HG02973 (cell line): ENCODE results near the gene WTAP.
"Not testable (repeated sequence)": the region's sequence is repeated elsewhere in the genome, so short reads cannot be mapped to it uniquely, and the experiment has no call there.

Source experiments
- ATAC-seq: cut with Tn5 transposase; IDR thresholded peaks from one replicate; pipeline ENCODE4 v1.9.1; 2021; ENCODE audit warnings: moderate library complexity; ENCODE audit not compliant: unreplicated experiment

Gene WTAP

GRCh38 chr6:159726918-159727716 is at the start of gene WTAP:
Gene WTAP, plus strand, starts transcription at chr6:159727506. Its CDS starts 8,760 bp downstream, at chr6:159736266.
- peak; percentile 72 for ATAC-seq

GRCh38 chr6:159677506-159678165 is 49.7 kb upstream of the WTAP start:
- no peak for ATAC-seq

DNA sequence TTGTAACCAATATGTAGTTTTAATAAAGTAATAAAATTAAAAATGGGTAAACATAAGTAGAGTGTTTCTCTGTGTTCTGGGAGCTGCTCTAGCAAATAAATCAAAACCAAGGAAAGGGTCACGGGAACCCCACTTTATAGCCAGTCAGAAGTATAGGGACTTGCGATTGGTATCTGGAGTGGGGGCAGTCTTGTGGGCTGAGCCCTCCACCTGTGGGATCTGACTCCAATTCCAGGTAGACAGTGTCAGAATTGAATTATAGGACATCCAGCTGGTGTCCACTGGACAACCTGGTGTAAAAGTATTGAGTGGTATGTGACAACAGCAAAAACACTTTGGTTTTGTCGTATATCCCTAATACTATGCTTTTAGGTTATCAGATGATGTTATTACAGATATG is 48.7 kb upstream of the WTAP start:
- no peak for ATAC-seq

GRCh38 chr6:159679091-159680077 is 47.9 kb upstream of the WTAP start:
- peak; percentile 68 for ATAC-seq

DNA sequence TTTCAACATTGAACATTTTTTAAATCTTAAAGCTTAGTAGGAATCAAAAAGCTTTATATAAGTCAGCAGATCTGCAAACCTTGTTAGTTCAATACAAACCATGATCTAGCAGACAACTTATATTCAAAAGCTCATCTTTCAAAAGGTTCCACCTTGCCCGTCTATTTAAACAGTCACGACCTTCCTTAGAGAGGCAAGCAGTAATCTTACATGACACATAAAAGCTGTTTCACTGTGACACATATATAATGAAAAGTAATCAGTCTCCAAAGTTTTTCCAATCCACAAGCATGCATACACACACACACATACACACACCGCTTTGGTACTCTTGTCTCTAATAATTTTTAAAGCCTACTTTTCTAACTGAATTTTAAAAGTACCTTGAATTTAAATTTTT is 47.2 kb upstream of the WTAP start:
- no peak for ATAC-seq

GRCh38 chr6:159681191-159681880 is 46.0 kb upstream of the WTAP start:
- no peak for ATAC-seq

- ATAC-seq, result no peak
These were observed 45.0 kb upstream of the WTAP start for GRCh38 chr6:159682295-159682694.

DNA sequence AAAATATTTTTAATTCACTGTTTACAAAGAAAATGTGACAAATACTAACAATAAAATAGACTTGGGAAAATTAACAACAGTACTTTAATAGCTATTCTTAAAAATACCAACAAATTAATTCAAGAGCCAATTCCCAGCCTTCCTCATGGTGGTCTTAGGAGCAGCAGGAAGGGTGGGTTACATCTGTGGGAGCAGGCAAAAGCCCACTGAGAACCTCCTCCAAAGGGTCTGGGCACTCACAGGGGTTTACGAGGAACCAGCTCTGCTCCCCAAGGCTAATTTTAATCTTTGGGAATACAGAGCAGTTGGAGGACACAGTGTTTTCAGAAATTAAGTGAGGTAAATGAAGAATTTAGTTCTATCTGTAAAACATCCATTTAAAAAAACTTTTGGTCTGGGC is 44.5 kb upstream of the WTAP start:
- no peak for ATAC-seq

GRCh38 chr6:159684013-159684304 is 43.3 kb upstream of the WTAP start:
- ATAC-seq, result no peak

DNA sequence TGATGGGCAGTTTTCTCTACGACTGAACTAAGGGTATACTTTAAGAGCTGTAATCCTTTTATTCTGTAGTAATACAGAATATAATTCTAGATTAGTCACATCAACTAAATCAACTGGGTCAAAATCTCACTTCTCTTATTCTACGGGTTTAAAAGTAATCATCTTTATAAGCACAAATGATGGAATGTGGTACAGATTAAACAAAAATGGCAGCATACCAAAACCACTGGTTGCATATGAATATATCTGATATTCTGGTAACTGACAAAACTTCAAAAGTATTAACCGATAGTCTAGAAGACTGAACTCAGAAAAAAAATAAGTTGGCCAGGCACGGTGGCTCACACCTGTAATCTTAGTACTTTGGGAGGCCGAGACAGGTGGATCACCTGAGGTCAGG is 41.3 kb upstream of the WTAP start:
- ATAC-seq, result no peak

DNA sequence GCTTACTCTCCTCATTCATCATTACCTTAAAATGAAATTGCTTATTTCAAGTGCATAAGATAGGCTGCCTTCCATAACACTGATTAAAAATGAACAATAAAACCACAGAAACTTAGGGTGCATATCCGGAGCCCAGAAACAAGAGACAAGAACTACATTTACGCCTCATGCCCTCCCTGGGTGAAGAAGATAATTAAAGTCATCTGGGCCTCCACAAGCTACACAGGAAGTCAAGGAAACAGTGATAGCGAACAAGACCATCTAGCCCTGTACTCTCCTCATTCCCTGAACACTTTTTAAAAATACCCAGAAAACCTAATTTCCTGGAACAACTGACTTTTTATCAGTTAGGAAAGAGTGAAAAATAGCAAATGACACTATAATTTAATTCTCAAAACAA is 40.6 kb upstream of the WTAP start:
- no peak for ATAC-seq

GRCh38 chr6:159687341-159687740 is 40.0 kb upstream of the WTAP start:
- no peak for ATAC-seq

- no peak for ATAC-seq
These were observed 38.9 kb upstream of the WTAP start for GRCh38 chr6:159688266-159688905.

DNA sequence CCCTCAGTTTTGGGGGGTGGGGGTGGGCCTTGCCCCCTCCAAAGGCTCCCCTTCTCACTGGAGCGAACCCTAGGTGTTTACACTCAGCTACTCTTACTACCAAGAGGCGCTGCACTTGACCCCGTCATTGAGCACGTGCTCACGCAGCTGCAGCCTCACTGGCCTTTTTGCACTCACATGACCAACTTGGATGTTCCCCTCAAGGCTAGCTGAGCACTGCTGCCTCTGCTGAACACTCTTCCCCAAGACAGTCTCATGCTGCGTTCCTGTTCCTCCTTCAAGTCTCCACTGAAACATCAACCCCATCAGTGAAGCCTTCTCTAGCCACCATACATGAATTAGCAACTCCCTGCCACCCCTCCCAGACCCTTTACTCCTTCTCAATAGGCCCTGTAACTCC is 38.3 kb upstream of the WTAP start:
- ATAC-seq, result no peak

DNA sequence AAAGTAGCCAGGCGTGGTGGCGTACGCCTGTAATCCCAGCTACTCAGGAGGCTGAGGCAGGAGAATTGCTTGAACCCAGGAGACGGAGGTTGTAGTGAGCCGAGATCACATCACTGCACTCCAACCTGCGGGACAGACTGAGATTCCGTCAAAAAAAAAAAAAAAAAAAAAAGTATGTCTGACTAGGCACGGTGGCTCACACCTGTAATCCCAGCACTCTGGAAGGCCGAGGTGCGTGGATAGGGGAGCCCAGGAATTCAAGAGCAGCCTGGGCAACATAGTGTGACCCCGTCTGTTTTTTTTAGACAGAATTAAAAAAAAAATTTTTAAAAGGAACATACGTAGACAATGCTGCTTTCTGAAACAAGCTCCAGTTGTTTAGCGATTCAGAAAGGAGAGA is 37.2 kb upstream of the WTAP start:
- not testable (repeated sequence) for ATAC-seq

DNA sequence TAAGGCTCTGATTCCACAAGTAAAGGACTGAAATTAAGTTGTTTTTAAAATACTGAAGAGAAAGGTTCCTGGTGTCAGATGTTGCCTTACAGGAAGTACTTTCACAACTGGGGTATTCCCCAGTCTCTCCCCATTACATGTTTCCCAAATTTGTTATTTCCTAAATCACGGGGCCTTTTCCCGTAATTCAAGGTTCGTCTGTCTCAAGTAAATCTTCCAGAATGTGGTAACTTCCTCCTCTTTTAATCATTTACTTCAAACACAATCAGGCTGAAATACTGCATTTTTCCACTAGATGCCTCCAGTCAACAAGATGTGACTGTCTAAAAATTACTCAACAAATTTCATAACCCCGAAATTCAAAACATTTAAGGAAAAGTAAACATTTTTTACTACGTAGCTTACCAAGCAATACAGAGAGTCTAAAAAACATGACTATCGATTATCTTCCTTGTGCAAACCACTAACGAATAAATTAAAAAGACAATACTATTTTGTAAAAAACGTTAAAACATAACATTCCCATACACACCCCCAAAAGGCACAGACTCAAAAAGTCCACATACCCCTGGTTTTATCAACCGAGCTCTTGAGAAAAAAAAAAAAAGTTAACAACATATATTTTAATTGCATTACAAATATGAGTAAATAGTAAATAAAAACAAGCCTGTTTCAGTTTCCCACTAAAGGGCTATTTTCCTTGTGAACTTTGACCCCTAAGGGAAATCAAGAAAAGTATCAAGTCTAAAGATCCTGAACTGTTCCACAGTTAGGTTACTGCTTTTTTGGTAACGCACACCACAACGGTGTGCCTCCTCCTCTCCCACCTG is 36.0 kb upstream of the WTAP start:
- no peak for ATAC-seq

- no peak for ATAC-seq
These were observed 35.4 kb upstream of the WTAP start for GRCh38 chr6:159691963-159692287.

GRCh38 chr6:159692303-159693127 is 34.8 kb upstream of the WTAP start:
- peak; percentile 39 for ATAC-seq
